GM19328 (cell line): Measurements from ENCODE around the gene ZNF234.
"Not testable (repeated sequence)": the region's sequence is repeated elsewhere in the genome, so short reads cannot be mapped to it uniquely, and the experiment has no call there.

Source experiments
- ATAC-seq: cut with Tn5 transposase; IDR thresholded peaks from one replicate; pipeline ENCODE4 v1.9.1; 2021; ENCODE audit warnings: mild to moderate bottlenecking, moderate library complexity; ENCODE audit not compliant: unreplicated experiment

The ZNF234 gene

DNA sequence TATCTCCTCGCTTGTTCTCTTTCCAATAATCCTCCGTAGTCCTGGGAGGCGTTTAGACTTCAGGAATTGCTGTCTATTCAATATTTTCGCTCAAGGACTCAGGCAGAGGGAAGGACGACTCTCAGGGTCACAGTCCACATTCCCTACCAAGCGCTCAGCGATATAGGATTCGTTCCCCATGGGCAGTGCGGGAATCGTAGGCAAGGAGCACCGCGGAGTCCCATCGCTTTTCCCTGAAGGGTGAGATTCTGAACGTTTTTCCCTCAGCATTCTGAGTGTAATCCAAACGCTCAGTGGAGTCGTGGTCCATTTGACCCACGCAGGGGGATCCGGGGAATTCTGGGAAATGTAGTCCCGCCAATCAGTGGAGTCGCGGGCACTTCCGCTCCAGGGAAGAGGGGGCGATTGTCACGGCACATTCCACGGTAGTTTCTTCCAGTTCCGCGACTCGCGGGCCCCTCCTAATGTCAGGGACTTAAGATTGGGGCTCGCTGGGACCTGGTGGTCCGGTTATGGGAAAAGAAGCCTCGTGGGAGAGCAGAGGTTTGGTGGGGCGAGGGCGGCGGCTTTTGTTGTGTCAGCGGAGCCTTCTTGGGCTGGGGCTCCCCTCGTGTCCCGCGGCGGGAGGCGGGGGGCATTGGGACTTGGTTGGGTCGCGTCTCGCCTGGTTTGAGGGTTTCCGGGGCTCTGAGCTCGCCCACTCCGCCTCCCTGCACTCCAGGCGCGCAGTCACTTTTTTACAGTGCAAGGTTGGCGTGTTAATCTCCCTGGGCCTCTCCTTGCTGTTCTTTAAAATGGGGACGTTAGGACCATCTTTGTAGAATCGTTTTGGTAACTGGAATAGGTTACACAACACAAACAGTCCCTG is at the start of gene ZNF234:
ZNF234 (plus strand) TSS at position 364 of the 868 bp plus-strand sequence. CDS start 3,079 bp downstream, outside the sequence.
- peak; percentile 70 for ATAC-seq

DNA sequence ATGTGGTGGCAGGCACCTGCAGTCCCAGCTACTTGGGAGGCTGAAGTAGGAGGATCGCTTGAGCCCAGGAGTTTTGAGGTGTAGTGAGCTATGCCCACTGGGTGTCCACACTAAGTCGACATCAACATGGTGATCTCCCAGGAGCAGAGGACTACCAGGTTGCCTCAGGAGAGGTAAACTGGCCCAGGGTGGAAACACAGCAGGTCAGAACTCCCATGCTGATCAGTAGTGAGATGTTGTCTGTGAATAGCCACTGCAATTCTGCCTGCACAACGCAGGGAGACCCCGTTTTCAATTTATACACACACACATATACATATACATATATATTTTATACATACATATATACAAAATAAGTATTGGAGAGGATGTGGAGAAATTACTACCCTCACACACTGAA is 49.2 kb upstream of the ZNF234 start:
- no peak for ATAC-seq

DNA sequence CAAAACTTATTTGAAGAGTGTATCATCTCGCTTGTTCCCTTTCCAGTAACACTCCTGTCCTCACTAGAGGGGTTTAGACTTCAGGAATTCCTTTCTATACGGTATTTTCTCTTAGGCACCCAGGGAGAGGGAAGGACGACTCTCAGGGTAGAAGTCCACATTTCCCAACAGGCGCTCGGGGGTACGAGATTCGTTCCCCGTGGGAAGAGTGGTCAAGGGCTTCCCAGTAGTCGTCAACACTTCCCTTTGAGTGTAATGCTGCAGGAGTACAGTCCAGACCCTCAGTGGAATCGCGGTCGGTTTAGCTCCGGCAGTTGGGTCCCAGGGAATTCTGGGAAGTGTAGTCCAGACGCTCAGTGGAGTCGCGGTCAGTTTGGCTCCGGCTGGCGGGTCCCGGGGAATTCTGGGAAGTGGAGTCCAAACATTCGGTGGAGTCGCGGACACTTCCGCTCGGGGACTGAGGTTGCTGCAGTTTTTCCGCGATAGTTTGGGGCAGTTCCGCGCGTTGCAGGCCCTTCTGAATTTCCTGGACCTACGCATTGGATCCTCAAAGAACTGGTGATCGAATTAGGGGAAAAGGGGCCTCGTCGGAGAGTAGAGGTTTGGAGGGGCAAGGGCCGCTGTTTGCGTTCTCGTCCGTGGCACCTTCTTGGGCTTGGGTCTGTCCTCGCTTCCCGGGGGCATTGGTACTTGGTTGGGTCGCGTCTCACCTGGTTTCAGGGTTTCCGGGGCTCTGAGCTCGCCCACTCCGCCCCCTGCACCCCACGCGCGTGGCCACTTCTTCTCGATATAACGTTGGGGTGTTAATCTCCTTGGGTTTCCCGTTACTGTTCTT is 47.2 kb upstream of the ZNF234 start, which contains the start of gene ZNF224:
ZNF224 (plus strand) TSS at position 431 of the 835 bp plus-strand sequence. CDS start 3,513 bp downstream, outside the sequence.
- no peak for ATAC-seq

DNA sequence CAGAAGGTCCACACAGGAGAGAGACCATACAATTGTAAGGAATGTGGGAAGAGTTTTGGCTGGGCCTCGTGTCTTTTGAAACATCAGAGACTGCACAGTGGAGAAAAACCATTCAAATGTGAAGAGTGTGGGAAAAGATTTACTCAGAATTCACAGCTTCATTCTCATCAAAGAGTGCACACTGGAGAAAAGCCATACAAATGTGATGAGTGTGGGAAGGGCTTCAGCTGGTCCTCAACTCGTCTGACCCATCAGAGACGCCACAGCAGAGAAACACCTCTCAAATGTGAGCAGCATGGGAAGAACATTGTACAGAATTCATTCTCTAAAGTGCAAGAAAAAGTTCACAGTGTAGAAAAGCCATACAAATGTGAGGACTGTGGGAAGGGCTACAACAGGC is 33.6 kb upstream of the ZNF234 start:
- no peak for ATAC-seq

DNA sequence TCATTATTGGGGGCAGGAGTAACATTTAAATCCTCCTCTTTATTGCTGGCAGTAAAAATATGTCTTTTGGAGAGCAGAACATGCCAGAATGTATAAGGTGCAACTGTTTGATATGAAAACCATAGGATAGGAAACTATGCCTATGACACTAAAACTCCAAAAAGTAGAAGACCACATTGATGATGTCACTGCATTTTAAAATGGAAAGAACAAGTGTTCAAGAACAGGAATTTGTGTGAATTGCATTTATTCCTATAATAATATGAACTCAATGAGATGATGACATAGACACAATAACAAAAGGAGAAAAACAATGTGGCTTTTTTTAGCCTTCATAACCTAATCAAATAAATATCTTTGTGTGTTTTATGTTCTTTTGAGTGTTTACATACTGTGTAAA is 31.9 kb upstream of the ZNF234 start:
- ATAC-seq, result no peak

DNA sequence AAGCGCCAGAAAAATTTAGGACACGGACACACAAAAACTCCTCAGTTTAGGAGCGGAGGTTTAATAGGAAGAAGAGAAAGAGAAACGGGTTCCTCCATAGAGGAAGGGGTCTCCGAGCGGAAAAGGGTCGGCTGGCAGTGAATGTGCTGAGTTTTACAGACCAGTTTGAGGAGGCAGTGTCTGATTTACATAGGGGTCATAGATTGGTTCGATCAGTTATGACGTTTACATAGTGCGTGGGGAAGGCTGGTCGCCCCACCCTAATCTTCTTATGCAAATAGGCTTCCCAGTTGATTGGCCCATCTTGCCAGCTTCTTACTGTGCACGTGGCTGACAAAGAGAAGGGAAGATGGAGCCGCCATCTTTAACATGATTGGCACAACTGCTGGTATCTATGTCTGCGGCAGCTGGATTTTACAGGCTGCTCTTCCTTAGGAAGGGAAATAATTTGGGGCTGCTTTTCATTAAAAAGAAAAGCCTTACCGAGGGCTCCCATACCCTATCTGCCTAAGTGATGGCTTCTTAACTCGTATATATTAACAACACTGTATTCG is 29.4 kb upstream of the ZNF234 start:
- ATAC-seq, result no peak

DNA sequence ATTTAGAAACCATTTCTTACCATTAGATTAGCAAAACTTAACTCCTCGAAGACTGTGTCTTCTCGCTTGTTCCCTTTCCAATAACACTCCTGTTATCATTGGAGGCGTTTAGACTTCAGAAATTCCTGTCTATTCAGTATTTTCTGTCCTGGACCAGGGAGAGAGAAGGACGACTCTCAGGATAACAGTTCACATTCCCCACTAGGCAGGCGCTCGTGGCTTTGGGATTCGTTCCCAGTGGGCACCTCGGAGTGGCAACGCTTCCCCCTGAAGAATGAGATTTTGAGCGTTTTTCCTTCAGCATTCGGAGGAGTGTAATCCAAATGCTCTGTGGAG is 28.6 kb upstream of the ZNF234 start:
- peak; percentile 11 for ATAC-seq

DNA sequence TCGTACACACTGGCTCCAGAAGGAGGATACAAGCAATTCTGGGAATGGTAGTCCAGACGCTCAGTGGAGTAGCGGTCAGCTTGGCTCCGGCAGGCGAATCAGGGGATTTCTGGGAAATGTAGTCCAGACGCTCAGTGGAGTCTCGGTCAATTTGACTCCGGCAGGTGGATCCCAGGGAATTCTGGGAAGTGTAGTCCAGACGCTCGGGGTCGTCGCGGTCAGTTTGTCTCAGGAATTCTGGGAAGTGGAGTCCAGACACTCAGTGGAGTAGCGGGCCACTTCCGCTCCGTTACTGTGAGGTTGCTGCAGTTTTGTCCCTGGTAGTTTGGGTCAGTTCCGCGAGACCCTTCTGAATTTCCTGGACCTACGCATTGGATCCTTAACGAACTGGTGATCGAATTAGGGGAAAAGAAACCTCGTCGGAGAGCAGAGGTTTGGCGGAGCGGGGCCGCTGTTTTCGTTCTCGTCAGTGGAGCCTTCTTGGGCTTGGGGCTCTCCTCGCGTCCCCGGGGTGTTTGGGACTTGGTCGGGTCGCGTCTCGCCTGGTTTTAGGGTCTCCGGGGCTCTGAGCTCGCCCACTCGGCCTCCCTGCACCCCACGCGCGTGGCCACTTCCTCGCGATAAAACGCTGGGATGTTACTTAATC is 28.1 kb upstream of the ZNF234 start, which contains the start of gene ZNF225:
ZNF225 (plus strand) TSS at position 262 of the 646 bp plus-strand sequence. CDS start 2,429 bp downstream, outside the sequence.
- peak; percentile 89 for ATAC-seq

DNA sequence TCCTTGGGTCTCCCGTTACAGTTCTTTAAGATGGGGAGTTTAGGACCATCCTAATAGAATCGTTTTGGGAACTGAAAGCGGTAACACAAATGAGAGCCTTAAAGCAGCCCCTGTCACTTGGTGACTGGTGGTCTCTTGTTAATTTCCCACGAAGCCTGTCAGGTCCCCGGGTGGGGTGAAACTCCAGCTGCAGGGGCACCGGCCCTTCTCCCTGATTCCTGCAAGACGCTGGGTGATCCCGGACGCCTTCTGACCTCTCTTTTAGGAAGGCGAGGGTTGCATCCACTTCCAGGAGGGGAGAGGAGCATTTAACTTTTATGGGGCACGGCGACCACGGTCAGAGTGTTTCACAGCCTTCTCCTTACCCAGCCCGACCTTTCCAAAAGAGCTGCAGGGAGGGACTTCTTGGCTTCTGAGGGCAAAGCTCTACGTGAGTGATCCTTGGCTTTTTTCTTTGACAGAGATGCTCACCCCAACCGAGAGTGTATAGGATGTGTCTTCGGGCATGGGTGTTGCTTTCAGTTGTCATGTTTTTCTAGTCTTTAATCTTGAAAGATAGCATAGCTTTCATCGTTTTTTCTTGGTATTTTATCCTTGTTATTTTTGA is 27.5 kb upstream of the ZNF234 start:
- no peak for ATAC-seq

DNA sequence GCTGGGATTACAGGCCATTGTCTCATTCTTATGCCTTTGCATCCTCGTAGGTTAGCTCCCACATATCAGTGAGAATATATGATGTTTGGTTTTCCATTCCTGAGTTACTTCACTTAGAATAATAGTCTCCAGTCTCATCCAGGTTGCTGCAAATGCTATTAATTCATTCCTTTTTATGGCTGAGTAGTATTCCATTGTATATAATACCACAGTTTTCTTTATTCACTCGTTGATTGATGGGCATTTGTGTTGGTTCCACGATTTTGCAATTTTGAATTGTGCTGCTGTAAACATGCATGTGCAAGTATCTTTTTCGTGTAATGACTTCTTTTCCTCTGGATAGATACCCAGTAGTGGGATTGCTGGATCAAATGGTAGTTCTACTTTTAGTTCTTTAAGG is 20.2 kb upstream of the ZNF234 start:
- ATAC-seq, result not testable (repeated sequence)

DNA sequence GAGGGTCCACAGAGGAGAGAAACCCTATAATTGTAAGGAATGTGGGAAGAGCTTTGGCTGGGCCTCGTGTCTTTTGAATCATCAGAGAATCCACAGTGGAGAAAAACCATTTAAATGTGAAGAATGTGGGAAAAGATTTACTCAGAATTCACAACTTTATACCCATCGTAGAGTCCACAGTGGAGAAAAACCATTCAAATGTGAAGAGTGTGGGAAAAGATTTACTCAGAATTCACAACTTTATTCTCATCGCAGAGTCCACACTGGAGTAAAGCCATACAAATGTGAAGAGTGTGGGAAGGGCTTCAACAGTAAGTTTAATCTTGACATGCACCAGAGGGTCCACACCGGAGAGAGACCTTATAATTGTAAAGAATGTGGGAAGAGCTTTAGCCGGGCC is 9.4 kb upstream of the ZNF234 start:
- ATAC-seq, result no peak

DNA sequence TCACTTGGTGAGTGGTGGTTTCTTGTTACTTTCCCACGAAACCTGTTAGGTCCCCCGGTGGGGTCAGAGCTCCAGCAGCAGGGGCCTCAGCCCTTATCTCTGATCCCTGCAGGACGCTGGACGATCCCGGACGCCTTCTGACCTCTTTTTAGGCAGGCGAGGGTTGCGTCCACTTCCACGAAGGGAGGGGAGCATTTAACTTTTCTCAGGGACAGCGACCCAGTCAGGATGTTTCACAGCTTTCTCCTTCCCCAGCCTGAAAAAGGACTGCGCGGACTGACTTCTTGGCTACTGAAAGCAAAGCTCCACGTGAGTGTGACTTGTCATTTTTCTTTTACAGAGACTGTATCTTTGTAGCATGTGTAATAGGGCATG is 692 bp downstream of the ZNF234 start:
- no peak for ATAC-seq

DNA sequence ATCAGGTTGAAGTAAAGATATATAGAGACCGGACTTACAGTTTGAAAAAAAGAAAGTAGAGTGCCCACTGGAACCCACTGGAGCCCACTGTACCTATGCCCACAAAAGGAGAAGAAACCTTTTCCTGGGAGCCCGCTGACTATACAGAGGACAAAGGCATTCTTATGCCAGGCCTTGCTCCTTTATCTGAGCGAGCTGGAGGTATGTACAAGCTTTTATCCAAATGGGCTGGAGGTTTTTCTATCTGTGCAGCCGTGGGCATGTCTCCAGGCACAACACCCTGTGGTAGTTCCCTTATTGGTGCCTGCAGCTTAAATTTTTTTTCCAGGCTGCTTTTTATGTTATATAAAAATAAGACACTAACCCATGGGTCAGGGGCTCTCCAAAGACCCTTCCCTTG is 8.4 kb downstream of the ZNF234 start:
- ATAC-seq, result no peak

DNA sequence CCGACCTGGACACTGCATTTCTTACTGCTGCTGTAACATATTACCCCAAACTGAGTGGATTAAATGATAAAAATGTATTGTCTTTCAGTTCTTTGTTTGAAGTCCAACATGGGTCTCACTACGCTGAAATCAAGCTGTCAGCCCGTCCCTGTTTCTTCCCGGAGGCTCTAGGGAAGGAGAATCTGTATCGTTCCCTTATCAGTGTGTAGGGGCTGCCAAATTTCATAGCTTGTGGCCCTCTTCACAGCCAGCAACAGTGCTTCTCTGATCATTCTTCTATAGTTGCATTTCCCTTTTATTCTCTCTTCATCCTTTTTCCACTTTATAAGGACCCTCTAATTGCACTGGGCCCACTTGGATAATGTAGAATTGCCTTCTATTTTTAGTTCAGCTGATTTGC is 10.1 kb downstream of the ZNF234 start:
- no peak for ATAC-seq

DNA sequence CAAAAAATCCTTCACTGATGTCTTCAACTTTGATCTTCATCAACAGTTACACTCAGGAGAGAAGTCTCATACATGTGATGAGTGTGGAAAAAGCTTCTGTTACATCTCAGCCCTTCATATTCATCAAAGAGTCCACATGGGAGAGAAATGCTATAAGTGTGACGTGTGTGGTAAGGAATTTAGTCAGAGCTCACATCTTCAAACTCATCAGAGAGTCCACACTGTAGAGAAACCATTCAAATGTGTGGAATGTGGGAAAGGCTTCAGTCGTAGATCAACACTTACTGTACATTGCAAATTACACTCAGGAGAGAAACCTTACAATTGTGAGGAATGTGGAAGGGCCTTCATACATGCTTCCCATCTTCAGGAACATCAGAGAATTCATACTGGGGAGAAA is 15.1 kb downstream of the ZNF234 start:
- ATAC-seq, result no peak

DNA sequence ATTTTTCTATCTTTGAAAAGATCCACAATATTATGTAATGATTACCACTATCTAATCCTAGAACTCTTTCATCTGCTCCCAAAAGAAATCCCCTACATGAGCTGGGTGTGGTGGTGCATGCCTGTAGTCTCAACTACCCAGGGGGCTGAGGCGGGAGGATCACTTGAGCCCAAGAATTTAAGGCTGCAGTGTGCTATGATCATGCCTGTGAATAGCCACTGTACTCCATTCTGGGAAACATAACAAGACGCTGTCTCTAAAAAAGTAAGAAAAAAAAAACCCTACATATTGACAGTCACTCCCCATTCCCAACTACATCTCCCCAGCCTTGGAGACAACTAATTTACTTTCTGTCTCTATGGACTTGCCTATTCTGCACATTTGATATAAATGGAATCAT is 22.4 kb downstream of the ZNF234 start:
- no peak for ATAC-seq

DNA sequence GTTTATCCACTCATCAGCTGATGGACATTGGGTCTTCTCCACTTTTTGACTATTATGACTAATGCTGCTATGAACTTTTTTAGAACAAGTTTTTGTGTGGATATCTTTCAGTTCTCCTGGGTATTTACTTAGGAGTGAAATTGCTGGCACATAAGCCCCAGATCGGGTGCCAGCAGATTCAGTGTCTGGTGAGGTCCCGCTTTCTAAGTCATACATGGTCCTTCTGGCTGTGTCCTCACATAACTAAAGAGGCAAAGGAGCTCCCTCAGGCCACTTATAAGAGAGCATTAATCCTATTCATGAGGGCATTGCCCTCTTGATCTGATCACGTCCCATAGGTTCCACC is 22.9 kb downstream of the ZNF234 start:
- ATAC-seq, result no peak

DNA sequence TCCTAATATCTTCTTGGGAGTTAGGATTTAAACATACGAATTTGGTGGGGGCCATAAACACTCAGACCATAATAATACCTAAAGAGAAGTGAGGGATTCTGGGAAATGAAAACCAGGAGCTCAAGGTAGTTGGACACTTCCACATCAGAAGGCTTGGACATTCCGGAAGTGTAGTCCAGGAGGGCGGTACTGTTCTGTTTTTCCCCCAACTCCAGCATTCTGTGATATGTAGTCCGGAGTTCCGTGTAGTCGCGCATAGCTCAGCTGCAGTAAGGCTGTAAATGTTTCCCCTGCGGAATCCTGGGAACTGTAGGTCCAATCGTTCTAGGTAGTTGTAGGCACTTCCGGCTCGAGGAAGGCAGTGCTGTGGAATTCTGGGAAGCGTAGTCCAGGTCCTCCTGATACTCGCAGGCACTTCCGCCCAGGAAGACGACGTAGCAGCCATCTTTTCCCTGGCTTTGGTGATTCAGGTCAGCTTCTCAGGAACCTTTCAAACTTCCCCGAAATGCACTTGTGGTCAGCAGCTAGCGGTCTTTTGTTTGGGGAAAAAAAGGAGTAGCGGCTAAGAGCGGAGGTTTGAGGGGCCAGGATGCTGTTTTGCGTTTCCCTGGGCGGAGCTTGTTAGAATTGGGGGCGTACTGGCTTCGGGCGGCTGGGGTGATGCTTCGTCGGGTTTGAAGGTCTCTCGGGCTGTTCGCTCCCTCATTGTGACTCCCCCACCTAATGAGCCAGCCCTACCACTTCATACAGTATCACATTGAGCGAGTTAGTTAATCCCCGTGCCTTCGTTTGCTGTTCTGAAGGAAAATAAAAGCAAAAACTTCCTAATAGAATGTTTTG is 23.5 kb downstream of the ZNF234 start, which contains the start of gene ZNF226:
ZNF226 (plus strand) TSS at position 428 of the 840 bp plus-strand sequence. CDS start 4,981 bp downstream, outside the sequence.
- ATAC-seq, result peak; percentile 87

DNA sequence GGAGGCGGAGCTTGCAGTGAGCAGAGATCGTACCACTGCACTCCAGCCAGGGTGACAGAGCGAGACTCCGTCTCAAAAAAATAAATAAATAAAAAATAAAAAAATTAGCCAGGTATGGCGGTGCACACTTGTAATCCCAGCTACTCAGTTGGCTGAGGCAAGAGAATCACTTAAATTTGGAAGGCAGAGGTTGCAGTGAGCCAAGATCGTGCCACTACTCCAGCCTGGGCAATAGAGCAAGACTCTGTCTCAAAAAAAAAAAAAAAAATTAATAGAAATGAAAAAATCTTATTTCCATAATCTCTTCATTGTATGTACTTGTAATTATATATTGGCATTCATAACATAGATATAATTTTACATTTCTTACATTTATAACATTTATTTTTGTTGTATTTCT is 29.3 kb downstream of the ZNF234 start:
- not testable (repeated sequence) for ATAC-seq

DNA sequence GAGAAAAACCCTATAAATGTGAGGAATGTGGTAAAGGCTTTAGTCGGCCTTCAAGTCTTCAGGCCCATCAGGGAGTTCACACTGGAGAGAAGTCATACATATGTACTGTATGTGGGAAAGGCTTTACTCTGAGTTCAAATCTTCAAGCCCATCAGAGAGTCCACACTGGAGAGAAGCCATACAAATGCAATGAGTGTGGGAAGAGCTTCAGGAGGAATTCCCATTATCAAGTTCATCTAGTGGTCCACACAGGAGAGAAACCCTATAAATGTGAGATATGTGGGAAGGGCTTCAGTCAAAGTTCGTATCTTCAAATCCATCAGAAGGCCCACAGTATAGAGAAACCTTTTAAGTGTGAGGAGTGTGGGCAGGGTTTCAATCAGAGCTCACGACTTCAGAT is 35.2 kb downstream of the ZNF234 start:
- no peak for ATAC-seq
